Measurements from ENCODE around the gene NINL. TPM values are rescaled to one million over a fixed set of nuclear protein-coding genes. Genes with fewer than 3 reads are reported as not detected.

NINL gene
- total and polyA plus RNA-seq, 2 of the 8 experiments (the other 6 are each of a cell fraction or from before 2014, with no cell fraction given): 15.3 to 30.0 TPM

DNA sequence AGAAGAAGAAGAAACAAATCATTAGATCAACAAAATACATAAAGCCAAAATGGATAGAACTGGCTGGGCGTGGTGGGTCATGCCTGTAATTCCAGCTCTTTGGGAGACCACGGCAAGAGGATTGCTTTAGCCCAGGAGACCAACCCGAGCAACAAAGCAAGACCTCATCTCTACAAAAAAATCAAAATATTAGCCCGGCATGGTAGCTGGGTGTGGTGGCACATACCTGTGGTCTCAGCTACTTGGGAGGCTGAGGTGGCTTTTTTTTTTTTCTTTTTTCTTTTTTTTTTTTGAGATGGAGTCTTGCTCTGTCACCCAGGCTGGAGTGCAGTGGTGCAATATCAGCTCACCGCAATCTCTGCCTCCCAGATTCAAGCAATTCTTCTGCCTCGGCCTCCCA, 21.5 kb downstream of the NINL start (continued):
- TF ChIP-seq, protein P1, sequence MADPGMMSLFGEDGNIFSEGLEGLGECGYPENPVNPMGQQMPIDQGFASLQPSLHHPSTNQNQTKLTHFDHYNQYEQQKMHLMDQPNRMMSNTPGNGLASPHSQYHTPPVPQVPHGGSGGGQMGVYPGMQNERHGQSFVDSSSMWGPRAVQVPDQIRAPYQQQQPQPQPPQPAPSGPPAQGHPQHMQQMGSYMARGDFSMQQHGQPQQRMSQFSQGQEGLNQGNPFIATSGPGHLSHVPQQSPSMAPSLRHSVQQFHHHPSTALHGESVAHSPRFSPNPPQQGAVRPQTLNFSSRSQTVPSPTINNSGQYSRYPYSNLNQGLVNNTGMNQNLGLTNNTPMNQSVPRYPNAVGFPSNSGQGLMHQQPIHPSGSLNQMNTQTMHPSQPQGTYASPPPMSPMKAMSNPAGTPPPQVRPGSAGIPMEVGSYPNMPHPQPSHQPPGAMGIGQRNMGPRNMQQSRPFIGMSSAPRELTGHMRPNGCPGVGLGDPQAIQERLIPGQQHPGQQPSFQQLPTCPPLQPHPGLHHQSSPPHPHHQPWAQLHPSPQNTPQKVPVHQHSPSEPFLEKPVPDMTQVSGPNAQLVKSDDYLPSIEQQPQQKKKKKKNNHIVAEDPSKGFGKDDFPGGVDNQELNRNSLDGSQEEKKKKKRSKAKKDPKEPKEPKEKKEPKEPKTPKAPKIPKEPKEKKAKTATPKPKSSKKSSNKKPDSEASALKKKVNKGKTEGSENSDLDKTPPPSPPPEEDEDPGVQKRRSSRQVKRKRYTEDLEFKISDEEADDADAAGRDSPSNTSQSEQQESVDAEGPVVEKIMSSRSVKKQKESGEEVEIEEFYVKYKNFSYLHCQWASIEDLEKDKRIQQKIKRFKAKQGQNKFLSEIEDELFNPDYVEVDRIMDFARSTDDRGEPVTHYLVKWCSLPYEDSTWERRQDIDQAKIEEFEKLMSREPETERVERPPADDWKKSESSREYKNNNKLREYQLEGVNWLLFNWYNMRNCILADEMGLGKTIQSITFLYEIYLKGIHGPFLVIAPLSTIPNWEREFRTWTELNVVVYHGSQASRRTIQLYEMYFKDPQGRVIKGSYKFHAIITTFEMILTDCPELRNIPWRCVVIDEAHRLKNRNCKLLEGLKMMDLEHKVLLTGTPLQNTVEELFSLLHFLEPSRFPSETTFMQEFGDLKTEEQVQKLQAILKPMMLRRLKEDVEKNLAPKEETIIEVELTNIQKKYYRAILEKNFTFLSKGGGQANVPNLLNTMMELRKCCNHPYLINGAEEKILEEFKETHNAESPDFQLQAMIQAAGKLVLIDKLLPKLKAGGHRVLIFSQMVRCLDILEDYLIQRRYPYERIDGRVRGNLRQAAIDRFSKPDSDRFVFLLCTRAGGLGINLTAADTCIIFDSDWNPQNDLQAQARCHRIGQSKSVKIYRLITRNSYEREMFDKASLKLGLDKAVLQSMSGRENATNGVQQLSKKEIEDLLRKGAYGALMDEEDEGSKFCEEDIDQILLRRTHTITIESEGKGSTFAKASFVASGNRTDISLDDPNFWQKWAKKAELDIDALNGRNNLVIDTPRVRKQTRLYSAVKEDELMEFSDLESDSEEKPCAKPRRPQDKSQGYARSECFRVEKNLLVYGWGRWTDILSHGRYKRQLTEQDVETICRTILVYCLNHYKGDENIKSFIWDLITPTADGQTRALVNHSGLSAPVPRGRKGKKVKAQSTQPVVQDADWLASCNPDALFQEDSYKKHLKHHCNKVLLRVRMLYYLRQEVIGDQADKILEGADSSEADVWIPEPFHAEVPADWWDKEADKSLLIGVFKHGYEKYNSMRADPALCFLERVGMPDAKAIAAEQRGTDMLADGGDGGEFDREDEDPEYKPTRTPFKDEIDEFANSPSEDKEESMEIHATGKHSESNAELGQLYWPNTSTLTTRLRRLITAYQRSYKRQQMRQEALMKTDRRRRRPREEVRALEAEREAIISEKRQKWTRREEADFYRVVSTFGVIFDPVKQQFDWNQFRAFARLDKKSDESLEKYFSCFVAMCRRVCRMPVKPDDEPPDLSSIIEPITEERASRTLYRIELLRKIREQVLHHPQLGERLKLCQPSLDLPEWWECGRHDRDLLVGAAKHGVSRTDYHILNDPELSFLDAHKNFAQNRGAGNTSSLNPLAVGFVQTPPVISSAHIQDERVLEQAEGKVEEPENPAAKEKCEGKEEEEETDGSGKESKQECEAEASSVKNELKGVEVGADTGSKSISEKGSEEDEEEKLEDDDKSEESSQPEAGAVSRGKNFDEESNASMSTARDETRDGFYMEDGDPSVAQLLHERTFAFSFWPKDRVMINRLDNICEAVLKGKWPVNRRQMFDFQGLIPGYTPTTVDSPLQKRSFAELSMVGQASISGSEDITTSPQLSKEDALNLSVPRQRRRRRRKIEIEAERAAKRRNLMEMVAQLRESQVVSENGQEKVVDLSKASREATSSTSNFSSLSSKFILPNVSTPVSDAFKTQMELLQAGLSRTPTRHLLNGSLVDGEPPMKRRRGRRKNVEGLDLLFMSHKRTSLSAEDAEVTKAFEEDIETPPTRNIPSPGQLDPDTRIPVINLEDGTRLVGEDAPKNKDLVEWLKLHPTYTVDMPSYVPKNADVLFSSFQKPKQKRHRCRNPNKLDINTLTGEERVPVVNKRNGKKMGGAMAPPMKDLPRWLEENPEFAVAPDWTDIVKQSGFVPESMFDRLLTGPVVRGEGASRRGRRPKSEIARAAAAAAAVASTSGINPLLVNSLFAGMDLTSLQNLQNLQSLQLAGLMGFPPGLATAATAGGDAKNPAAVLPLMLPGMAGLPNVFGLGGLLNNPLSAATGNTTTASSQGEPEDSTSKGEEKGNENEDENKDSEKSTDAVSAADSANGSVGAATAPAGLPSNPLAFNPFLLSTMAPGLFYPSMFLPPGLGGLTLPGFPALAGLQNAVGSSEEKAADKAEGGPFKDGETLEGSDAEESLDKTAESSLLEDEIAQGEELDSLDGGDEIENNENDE (IDR thresholded peaks at IDR 0.05; ENCODE audit: insufficient replicate concordance, low read length): no peak
- TF ChIP-seq RXRA (IDR thresholded peaks at IDR 0.05; ENCODE audit: insufficient read depth, low read depth, low read length): no peak
- TF ChIP-seq SP1 (IDR thresholded peaks at IDR 0.05; ENCODE audit: low read depth, low read length): no peak
- no peak for TF ChIP-seq MAFK (IDR thresholded peaks at IDR 0.05; ENCODE audit: low read depth, low read length)
- TF ChIP-seq POLR2AphosphoS5 (IDR thresholded peaks at IDR 0.05; ENCODE audit: low read depth, low read length): no peak
- TF ChIP-seq SIX5 (IDR thresholded peaks at IDR 0.05; ENCODE audit: low read depth, low read length): no peak
